Fibroblast of lung (primary cell): ENCODE measurements around the gene RNF25.

ENCODE experiments used
- CTCF ChIP-seq, 2 donors: IDR thresholded peaks in 1 of 2; conservative IDR thresholded peaks in 1 of 2; 1 replicate in 1 of 2; 2 replicates in 1 of 2; pipeline ENCODE4 v1.5.1; 2011 to 2012; ENCODE audit warnings: low read length in 2 of 2, control low read depth in 1 of 2, inconsistent platforms in 1 of 2, low read depth in 1 of 2, mild to moderate bottlenecking in 1 of 2
- EZH2 ChIP-seq: IDR thresholded peaks from 2 replicates; pipeline ENCODE4 v1.5.1; 2012; ENCODE audit warnings: low read length, control low read depth, mild to moderate bottlenecking; ENCODE audit errors: missing control alignments

DNA sequence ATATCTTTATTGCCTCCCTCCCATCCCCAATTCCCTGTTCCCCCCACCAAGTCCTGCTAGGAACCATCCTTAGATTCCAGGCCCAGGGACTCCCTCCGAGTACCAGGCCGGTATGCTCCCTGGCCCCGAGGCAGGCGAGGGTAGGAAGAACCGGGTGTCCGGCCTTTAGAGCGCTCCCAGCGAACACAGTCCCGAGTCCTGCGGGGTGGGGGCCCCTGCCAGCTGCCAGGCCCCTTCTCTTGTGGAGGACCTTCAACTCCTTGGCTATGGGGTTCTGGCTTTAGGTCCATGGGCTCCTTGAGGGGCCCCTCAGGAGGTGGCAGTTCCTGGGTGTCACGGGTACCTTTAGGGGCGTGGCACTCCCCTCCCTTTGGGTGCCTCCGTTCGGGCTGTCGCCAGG lies 7.9 kb downstream of the RNF25 start:
- TF ChIP-seq CTCF (conservative IDR thresholded peaks at IDR 0.05 in 1 of 2, IDR thresholded peaks at IDR 0.05 in 1 of 2; ENCODE audit: low read depth in 1 of 2, low read length in 2 of 2), result no peak
- no peak for TF ChIP-seq EZH2
